HepG2 (cell line): ENCODE data around the gene RNU6-1. TPM values are rescaled to one million over a fixed set of nuclear protein-coding genes. Genes with fewer than 3 reads are reported as not detected.

Source experiments
- ARID2 ChIP-seq: sonication (generic); formaldehyde crosslinking; IDR thresholded peaks from 2 replicates; pipeline ENCODE4 v1.8.1; 2022; ENCODE audit warnings: mild to moderate bottlenecking, missing genetic modification reagents, borderline replicate concordance
- ARNT ChIP-seq: fragments of 450-650 bp; IDR thresholded peaks from 2 replicates; pipeline ENCODE4 v1.6.1; 2017
- ATF6 ChIP-seq: sonication (generic); formaldehyde crosslinking; conservative IDR thresholded peaks from 2 replicates; pipeline ENCODE4 v1.4.0; 2020; ENCODE audit warnings: missing genetic modification reagents
- BATF2 ChIP-seq: sonication (generic); formaldehyde crosslinking; IDR thresholded peaks from 2 replicates; pipeline ENCODE4 v1.8.0; 2022; ENCODE audit warnings: mild to moderate bottlenecking, missing genetic modification reagents, moderate library complexity
- MIXL1 ChIP-seq: IDR thresholded peaks from 2 replicates; pipeline ENCODE4 v1.6.1; 2016
- PBX3 ChIP-seq: sonication (generic); formaldehyde crosslinking; IDR thresholded peaks from 2 replicates; pipeline ENCODE4 v1.8.1; 2023; ENCODE audit warnings: missing genetic modification reagents, inconsistent platforms, borderline replicate concordance
- SOX13 ChIP-seq, 3 experiments: fragments of 450-650 bp in 1 of 3; sonication (generic) in 1 of 3; formaldehyde crosslinking in 1 of 3; IDR thresholded peaks in 2 of 3; conservative IDR thresholded peaks in 1 of 3; 2 replicates each; pipeline versions ENCODE4 v1.5.0 to v1.6.1; 2016 to 2020; ENCODE audit warnings: antibody characterized with exemption in 1 of 3, mild to moderate bottlenecking in 1 of 3, missing compliant biosample characterization in 1 of 3, missing genetic modification reagents in 1 of 3, moderate library complexity in 1 of 3
- ZBTB25 ChIP-seq: IDR thresholded peaks from 2 replicates; pipeline ENCODE4 v1.6.1; 2018; ENCODE audit warnings: missing genetic modification reagents
- ZBTB40 ChIP-seq, 2 experiments: fragments of 450-650 bp in 1 of 2; sonication (generic) in 1 of 2; formaldehyde crosslinking in 1 of 2; IDR thresholded peaks; 2 replicates each; pipeline versions ENCODE4 v1.6.1 to v1.8.0; 2016 to 2022; ENCODE audit warnings: antibody characterized with exemption in 1 of 2, mild to moderate bottlenecking in 1 of 2, missing genetic modification reagents in 1 of 2
- ZFP1 ChIP-seq: IDR thresholded peaks from 2 replicates; pipeline ENCODE4 v1.6.1; 2016
- ZFP36L2 ChIP-seq: sonication (generic); formaldehyde crosslinking; IDR thresholded peaks from 2 replicates; pipeline ENCODE4 v1.4.0; 2020; ENCODE audit warnings: missing genetic modification reagents
- ZMYM3 ChIP-seq: sonication (generic); formaldehyde crosslinking; IDR thresholded peaks from 2 replicates; pipeline ENCODE4 v1.5.1; 2020; ENCODE audit warnings: mild to moderate bottlenecking, missing genetic modification reagents
- ZNF253 ChIP-seq: sonication (generic); formaldehyde crosslinking; IDR thresholded peaks from 2 replicates; pipeline ENCODE4 v1.8.0; 2022; ENCODE audit warnings: mild to moderate bottlenecking, missing genetic modification reagents, borderline replicate concordance
- ZNF263 ChIP-seq: sonication (generic); formaldehyde crosslinking; IDR thresholded peaks from 2 replicates; pipeline ENCODE4 v1.4.0; 2020; ENCODE audit warnings: missing genetic modification reagents
- polyA plus RNA-seq, 8 experiments: library from polyadenylated mRNA; depleted of rRNA in 3 of 8; stranded (reverse) in 7 of 8; unstranded in 1 of 8; fragments of >200 nt; fragmentation: Illumina TruSeq in 4 of 8; extraction: Trizol in 4 of 8; gene quantifications; 2 replicates each; pipeline versions ENCODE4 v1.2.1 to v1.2.3, GENCODE V29; 2011 to 2016; ENCODE audit warnings: low read depth in 4 of 8, missing spikeins in 1 of 8, mixed read lengths in 1 of 8; ENCODE audit not compliant: insufficient read depth in 1 of 8
- total RNA-seq, 5 experiments: library from RNA; depleted of rRNA; stranded (reverse); fragments of >200 nt; fragmentation: Illumina TruSeq; extraction: Trizol; gene quantifications; 2 replicates each; pipeline ENCODE4 v1.2.3, GENCODE V29; 2016; ENCODE audit warnings: low read depth in 1 of 5

The RNU6-1 gene
- total and polyA plus RNA-seq, 2 of the 13 experiments (the other 11 are each of a cell fraction or from before 2014, with no cell fraction given): under 0.01 TPM; not detected in 1

- TF ChIP-seq ARID2 (CRISPR knock-in tag) (peak; percentile 75; the same call in 1 of the 2 replicates), SOX13 (IDR thresholded peaks at IDR 0.05) (no peak), SOX13 (CRISPR knock-in tag; conservative IDR thresholded peaks at IDR 0.05 in 1 of 2, IDR thresholded peaks at IDR 0.05 in 1 of 2) (peak in 1 of 2 experiments; percentile 60; a peak in 2 of 4 replicates), ARNT (no peak), ZNF263 (CRISPR knock-in tag) (peak; percentile 57; the same call in 1 of the 2 replicates), BATF2 (no peak), ZBTB25 (CRISPR knock-in tag) (0 out of 2 replicates have a peak, but pooled peaks have one; percentile 47), ZNF253 (0 out of 2 replicates have a peak, but pooled peaks have one; percentile 47), PBX3 (CRISPR knock-in tag) (no peak), ZFP1 (CRISPR knock-in tag) (0 out of 2 replicates have a peak, but pooled peaks have one; percentile 31), ZBTB40 (IDR thresholded peaks at IDR 0.05) (no peak), ZBTB40 (CRISPR knock-in tag; IDR thresholded peaks at IDR 0.05) (no peak; the same call in 1 of the 2 replicates), ZFP36L2 (CRISPR knock-in tag) (no peak), ZMYM3 (CRISPR knock-in tag) (peak; percentile 50; the same call in 1 of the 2 replicates), ATF6 (0 out of 2 replicates have a peak, but pooled peaks have one; percentile 60), MIXL1 (no peak)
Observed at GRCh38 chr15:67863442-67863987, 23.7 kb upstream of the RNU6-1 start (continued).
